Stimulated activated naive CD8-positive, alpha-beta T cell treated with anti-CD3 and anti-CD28 coated beads, Interleukin-15, Interleukin-2, amounts not matched to agents 100 ng/mL and 50 ng/mL, for 24 hours (primary cell): ENCODE data around the gene INTS6.
A peak's percentile ranks its signal among the peaks of the same experiment; 100 is the strongest.

ENCODE experiments used
- H3K27ac Mint-ChIP-seq: one replicate; pipeline ENCODE4 v1.8.0; 2021; ENCODE audit warnings: mild to moderate bottlenecking, mixed read lengths
- H3K27me3 Mint-ChIP-seq: one replicate; pipeline ENCODE4 v1.8.0; 2021; ENCODE audit warnings: mixed read lengths
- H3K36me3 Mint-ChIP-seq: one replicate; pipeline ENCODE4 v1.8.0; 2021; ENCODE audit warnings: low read depth, mixed read lengths
- H3K4me1 Mint-ChIP-seq: one replicate; pipeline ENCODE4 v1.8.0; 2021; ENCODE audit warnings: low read depth, mixed read lengths
- H3K4me3 Mint-ChIP-seq: one replicate; pipeline ENCODE4 v1.8.0; 2021; ENCODE audit warnings: mild to moderate bottlenecking, mixed read lengths
- H3K9me3 Mint-ChIP-seq: one replicate; pipeline ENCODE4 v1.8.0; 2021; ENCODE audit warnings: mixed read lengths

Gene INTS6

GRCh38 chr13:51332566-51333361 lies 120.1 kb downstream of the INTS6 start:
- Mint-ChIP-seq H3K9me3 (no peaks in the 10 kb centered on the region), H3K27ac (no peak overlapping the region)

GRCh38 chr13:51331354-51331861 lies 121.4 kb downstream of the INTS6 start:
- H3K36me3 Mint-ChIP-seq = no peaks in the 10 kb centered on the region
- H3K9me3 Mint-ChIP-seq = no peaks in the 10 kb centered on the region
- H3K4me1 Mint-ChIP-seq = peaks cover 23% of the 10 kb centered on the region
- no peak overlapping the region for H3K4me3 Mint-ChIP-seq
- H3K27ac Mint-ChIP-seq = peak overlapping the region; percentile 60
- no peaks in the 10 kb centered on the region for H3K27me3 Mint-ChIP-seq

More at GRCh38 chr13:51332566-51333361, 120.1 kb downstream of the INTS6 start:
- Mint-ChIP-seq H3K4me3 (no peak overlapping the region), H3K27me3 (no peaks in the 10 kb centered on the region), H3K4me1 (peaks cover 23% of the 10 kb centered on the region), H3K36me3 (no peaks in the 10 kb centered on the region)

- H3K9me3 Mint-ChIP-seq = no peaks in the 10 kb centered on the region
- peaks cover 23% of the 10 kb centered on the region for H3K4me1 Mint-ChIP-seq
- H3K36me3 Mint-ChIP-seq = no peaks in the 10 kb centered on the region
- no peaks in the 10 kb centered on the region for H3K27me3 Mint-ChIP-seq
- H3K4me3 Mint-ChIP-seq = peak overlapping the region; percentile 21
- H3K27ac Mint-ChIP-seq = peak overlapping the region; percentile 76
Observed at GRCh38 chr13:51330791-51331190, 122.0 kb downstream of the INTS6 start.

- H3K9me3 Mint-ChIP-seq = no peaks in the 10 kb centered on the region
- peaks cover 23% of the 10 kb centered on the region for H3K4me1 Mint-ChIP-seq
- H3K4me3 Mint-ChIP-seq = no peak overlapping the region
- no peaks in the 10 kb centered on the region for H3K27me3 Mint-ChIP-seq
- H3K27ac Mint-ChIP-seq = no peak overlapping the region
- no peaks in the 10 kb centered on the region for H3K36me3 Mint-ChIP-seq
Observed at GRCh38 chr13:51329606-51330005, 123.2 kb downstream of the INTS6 start.

- Mint-ChIP-seq H3K4me1 (peaks cover 23% of the 10 kb centered on the region), H3K27ac (no peak overlapping the region), H3K9me3 (no peaks in the 10 kb centered on the region), H3K36me3 (no peaks in the 10 kb centered on the region), H3K4me3 (no peak overlapping the region), H3K27me3 (no peaks in the 10 kb centered on the region)
Observed at GRCh38 chr13:51328488-51328887, 124.3 kb downstream of the INTS6 start.

GRCh38 chr13:51327961-51328360 lies 124.9 kb downstream of the INTS6 start:
- Mint-ChIP-seq H3K27ac (no peak overlapping the region), H3K4me3 (no peak overlapping the region), H3K9me3 (no peaks in the 10 kb centered on the region), H3K4me1 (peaks cover 21% of the 10 kb centered on the region), H3K27me3 (no peaks in the 10 kb centered on the region), H3K36me3 (no peaks in the 10 kb centered on the region)

GRCh38 chr13:51326777-51327176 lies 126.1 kb downstream of the INTS6 start:
- Mint-ChIP-seq H3K9me3 (no peaks in the 10 kb centered on the region), H3K27ac (no peak overlapping the region), H3K4me3 (no peak overlapping the region), H3K36me3 (no peaks in the 10 kb centered on the region), H3K4me1 (peaks cover 14% of the 10 kb centered on the region), H3K27me3 (no peaks in the 10 kb centered on the region)

- H3K4me1 Mint-ChIP-seq = peaks cover 4% of the 10 kb centered on the region
- no peaks in the 10 kb centered on the region for H3K9me3 Mint-ChIP-seq
- no peaks in the 10 kb centered on the region for H3K27me3 Mint-ChIP-seq
- H3K4me3 Mint-ChIP-seq = no peak overlapping the region
- H3K27ac Mint-ChIP-seq = no peak overlapping the region
- H3K36me3 Mint-ChIP-seq = no peaks in the 10 kb centered on the region
Observed at GRCh38 chr13:51325837-51326236, 127.0 kb downstream of the INTS6 start.

GRCh38 chr13:51324714-51325420 lies 128.0 kb downstream of the INTS6 start:
- H3K9me3 Mint-ChIP-seq = no peaks in the 10 kb centered on the region
- H3K36me3 Mint-ChIP-seq = no peaks in the 10 kb centered on the region
- H3K27me3 Mint-ChIP-seq = no peaks in the 10 kb centered on the region
- no peak overlapping the region for H3K27ac Mint-ChIP-seq
- no peaks in the 10 kb centered on the region for H3K4me1 Mint-ChIP-seq
- H3K4me3 Mint-ChIP-seq = no peak overlapping the region

GRCh38 chr13:51323824-51324511 lies 128.9 kb downstream of the INTS6 start:
- no peaks in the 10 kb centered on the region for H3K9me3 Mint-ChIP-seq
- H3K4me1 Mint-ChIP-seq = no peaks in the 10 kb centered on the region
- no peak overlapping the region for H3K4me3 Mint-ChIP-seq
- no peak overlapping the region for H3K27ac Mint-ChIP-seq
- no peaks in the 10 kb centered on the region for H3K36me3 Mint-ChIP-seq
- H3K27me3 Mint-ChIP-seq = no peaks in the 10 kb centered on the region

- H3K27ac Mint-ChIP-seq = no peak overlapping the region
- no peaks in the 10 kb centered on the region for H3K36me3 Mint-ChIP-seq
Observed at GRCh38 chr13:51322826-51323225, 130.0 kb downstream of the INTS6 start.

GRCh38 chr13:51321836-51322235 lies 131.0 kb downstream of the INTS6 start:
- no peak overlapping the region for H3K4me3 Mint-ChIP-seq
- no peaks in the 10 kb centered on the region for H3K4me1 Mint-ChIP-seq
- no peaks in the 10 kb centered on the region for H3K9me3 Mint-ChIP-seq
- no peaks in the 10 kb centered on the region for H3K36me3 Mint-ChIP-seq
- H3K27me3 Mint-ChIP-seq = no peaks in the 10 kb centered on the region
- no peak overlapping the region for H3K27ac Mint-ChIP-seq

More at GRCh38 chr13:51322826-51323225, 130.0 kb downstream of the INTS6 start:
- Mint-ChIP-seq H3K4me1 (no peaks in the 10 kb centered on the region), H3K27me3 (no peaks in the 10 kb centered on the region), H3K4me3 (no peak overlapping the region), H3K9me3 (no peaks in the 10 kb centered on the region)

GRCh38 chr13:51318876-51319275 lies 134.0 kb downstream of the INTS6 start:
- no peak overlapping the region for H3K4me3 Mint-ChIP-seq
- H3K4me1 Mint-ChIP-seq = no peaks in the 10 kb centered on the region
- H3K9me3 Mint-ChIP-seq = no peaks in the 10 kb centered on the region
- H3K36me3 Mint-ChIP-seq = no peaks in the 10 kb centered on the region
- no peaks in the 10 kb centered on the region for H3K27me3 Mint-ChIP-seq
- H3K27ac Mint-ChIP-seq = no peak overlapping the region

- Mint-ChIP-seq H3K36me3 (no peaks in the 10 kb centered on the region), H3K4me3 (no peak overlapping the region), H3K27me3 (no peaks in the 10 kb centered on the region), H3K4me1 (no peaks in the 10 kb centered on the region), H3K9me3 (no peaks in the 10 kb centered on the region), H3K27ac (no peak overlapping the region)
Observed at GRCh38 chr13:51318015-51318414, 134.8 kb downstream of the INTS6 start.

- Mint-ChIP-seq H3K9me3 (no peaks in the 10 kb centered on the region), H3K27ac (no peak overlapping the region), H3K27me3 (peaks cover 1% of the 10 kb centered on the region), H3K4me1 (no peaks in the 10 kb centered on the region), H3K36me3 (no peaks in the 10 kb centered on the region), H3K4me3 (no peak overlapping the region)
Observed at GRCh38 chr13:51317262-51317661, 135.6 kb downstream of the INTS6 start.
